ENCODE measurements around the gene HIPK4. TPM values are rescaled to one million over a fixed set of nuclear protein-coding genes. Genes with fewer than 3 reads are reported as not detected.

HIPK4 gene
- total RNA-seq, 1 experiment from 2014 or later, result 0.31 TPM

GRCh38 chr19:40413291-40413845 lies 23.4 kb upstream of the HIPK4 start, which contains the start of gene PRX:
PRX (minus strand) TSS chr19:40413378; CDS start chr19:40407932, 5,446 bp downstream.
- CTCF ChIA-PET, result interaction anchor here (0.6 to 2.2 kb wide), 10 partner anchors 7 to 190 kb away, joined by 3 to 9 read pairs (median 4); partner anchors contain the start of gene SERTAD3

GRCh38 chr19:40412866-40413265 lies 22.9 kb upstream of the HIPK4 start:
- POLR2A ChIA-PET, result interaction anchor here (0.6 to 2.2 kb wide), 6 partner anchors 9 to 146 kb away, joined by 3 to 11 read pairs (median 7); partner anchors contain the start of gene SERTAD1
- Mint-ChIP-seq H3K27ac (peak overlapping the region; percentile 49; the same call in 1 of the 2 replicates), H3K36me3 (no peaks in the 10 kb centered on the region), H3K27me3 (ENCODE audit: low read depth) (no peaks in the 10 kb centered on the region), H3K9me3 (no peaks in the 10 kb centered on the region), H3K4me1 (peaks cover 43% of the 10 kb centered on the region), H3K4me3 (peak overlapping the region; percentile 62)
- TF ChIP-seq ATF2 (CRISPR knock-in tag; IDR thresholded peaks at IDR 0.05; ENCODE audit: borderline replicate concordance, low read depth) (no peak), ZNF423 (CRISPR knock-in tag; IDR thresholded peaks at IDR 0.05) (no peak), GTF2I (CRISPR knock-in tag; conservative IDR thresholded peaks at IDR 0.05) (peak; percentile 83)
- DNase-seq (ENCODE audit: low spot score), result no peak
- CTCF ChIA-PET, result interaction anchor here (0.5 to 2.2 kb wide), 11 partner anchors 8 to 222 kb away, joined by 3 to 9 read pairs (median 4); partner anchors contain the start of gene SERTAD3
- no peak for ATAC-seq

More at GRCh38 chr19:40413291-40413845, 23.4 kb upstream of the HIPK4 start, which contains the start of gene PRX:
- Mint-ChIP-seq H3K4me1 (peaks cover 43% of the 10 kb centered on the region), H3K27me3 (ENCODE audit: low read depth) (no peaks in the 10 kb centered on the region), H3K36me3 (no peaks in the 10 kb centered on the region), H3K27ac (peak within 1 kb of the TSS; percentile 95), H3K9me3 (no peaks in the 10 kb centered on the region), H3K4me3 (peak within 1 kb of the TSS; percentile 62)
- POLR2A ChIA-PET, result interaction anchor here (0.6 to 2.2 kb wide), 6 partner anchors 10 to 147 kb away, joined by 3 to 11 read pairs (median 7); partner anchors contain the start of gene SERTAD1
- TF ChIP-seq SP1 (CRISPR knock-in tag; conservative IDR thresholded peaks at IDR 0.05) (0 out of 2 replicates have a peak, but pooled peaks have one; percentile 27), FOXP4 (CRISPR knock-in tag; IDR thresholded peaks at IDR 0.05) (no peak), NFYB (CRISPR knock-in tag; conservative IDR thresholded peaks at IDR 0.05; ENCODE audit: low read depth) (no peak; the same call in 1 of the 2 replicates)
- ATAC-seq (peak; percentile 71), DNase-seq (ENCODE audit: low spot score) (peak; percentile 88)

GRCh38 chr19:40411958-40412499 lies 22.0 kb upstream of the HIPK4 start:
- H3K9me3 Mint-ChIP-seq, result no peaks in the 10 kb centered on the region
- H3K27me3 Mint-ChIP-seq (ENCODE audit: low read depth), result no peaks in the 10 kb centered on the region
- ChIA-PET POLR2A (interaction anchor here (1.5 kb wide), 1 partner anchor 31 kb away, joined by 4 read pairs; no protein-coding TSS in a partner anchor), CTCF (interaction anchor here (1.1 to 2.2 kb wide), 3 partner anchors 9 to 223 kb away, joined by 4 to 9 read pairs (median 8); no protein-coding TSS in a partner anchor)
- H3K36me3 Mint-ChIP-seq, result no peaks in the 10 kb centered on the region
- no peak overlapping the region for H3K4me3 Mint-ChIP-seq
- H3K4me1 Mint-ChIP-seq, result peaks cover 39% of the 10 kb centered on the region
- no peak for DNase-seq (ENCODE audit: low spot score)
- ATAC-seq, result no peak
- peak overlapping the region; percentile 85 for H3K27ac Mint-ChIP-seq
- no peak for TF ChIP-seq GABPB1 (CRISPR knock-in tag; IDR thresholded peaks at IDR 0.05)
- TF ChIP-seq ATF2 (CRISPR knock-in tag; IDR thresholded peaks at IDR 0.05; ENCODE audit: borderline replicate concordance, low read depth), result no peak
- TF ChIP-seq CDX4 (CRISPR knock-in tag; IDR thresholded peaks at IDR 0.05; ENCODE audit: borderline replicate concordance), result no peak
- TF ChIP-seq ZNF512 (CRISPR knock-in tag; IDR thresholded peaks at IDR 0.05; ENCODE audit: borderline replicate concordance), result no peak
- TF ChIP-seq PRRX2 (CRISPR knock-in tag; IDR thresholded peaks at IDR 0.05), result no peak
- no peak for TF ChIP-seq ERG (CRISPR knock-in tag; IDR thresholded peaks at IDR 0.05)
- no peak for TF ChIP-seq ZNF219 (CRISPR knock-in tag; IDR thresholded peaks at IDR 0.05; ENCODE audit: borderline replicate concordance)
- TF ChIP-seq TCF7 (CRISPR knock-in tag; IDR thresholded peaks at IDR 0.05; ENCODE audit: low read depth), result no peak
- no peak for TF ChIP-seq OVOL2 (CRISPR knock-in tag; IDR thresholded peaks at IDR 0.05; ENCODE audit: borderline replicate concordance)
- no peak for TF ChIP-seq ATF1 (CRISPR knock-in tag; IDR thresholded peaks at IDR 0.05)
- no peak for TF ChIP-seq ZNF138 (CRISPR knock-in tag; conservative IDR thresholded peaks at IDR 0.05)
- TF ChIP-seq SMAD4 (CRISPR knock-in tag; IDR thresholded peaks at IDR 0.05), result no peak
- no peak for TF ChIP-seq SMAD3 (CRISPR knock-in tag; IDR thresholded peaks at IDR 0.05; ENCODE audit: borderline replicate concordance)

Data from WTC11 (cell line).